HAP-1 (cell line): Measurements from ENCODE around the gene NCL.
"Not testable (repeated sequence)": the region's sequence is repeated elsewhere in the genome, so short reads cannot be mapped to it uniquely, and the experiment has no call there.

Experiments
- DNase-seq, 2 experiments: peaks; one replicate each; pipeline ENCODE4 v3.0.0-alpha.2; 2016 to 2020; ENCODE audit warnings: low spot score in 2 of 2
- H3K27me3 ChIP-seq: fragments of 250-450 bp; sonication (Bioruptor Pico); 2 replicates; pipeline ENCODE4 v1.5.1; 2020; ENCODE audit warnings: low read depth, mild to moderate bottlenecking, moderate library complexity
- H3K36me3 ChIP-seq: fragments of 250-450 bp; sonication (Bioruptor Pico); replicated peaks from 2 replicates; pipeline ENCODE4 v1.5.1; 2020; ENCODE audit warnings: mild to moderate bottlenecking
- H3K4me1 ChIP-seq: fragments of 250-450 bp; sonication (Bioruptor Pico); 2 replicates; pipeline ENCODE4 v1.5.1; 2020; ENCODE audit warnings: mild to moderate bottlenecking
- H3K4me3 ChIP-seq: fragments of 250-450 bp; sonication (Bioruptor Pico); 2 replicates; pipeline ENCODE4 v1.5.1; 2020; ENCODE audit warnings: mild to moderate bottlenecking, moderate library complexity
- H3K9me3 ChIP-seq: fragments of 250-450 bp; sonication (Bioruptor Pico); 2 replicates; pipeline ENCODE4 v1.5.1; 2020; ENCODE audit warnings: mild to moderate bottlenecking, moderate library complexity
- in situ Hi-C: fragments of 300-500 bp; cut with MboI; formaldehyde crosslinking; loops from 3 replicates; pipeline ENCODE4 v1.14.3; 2020; ENCODE audit warnings: low sequenced_read_pairs, inconsistent platforms, mixed read lengths

NCL gene

DNA sequence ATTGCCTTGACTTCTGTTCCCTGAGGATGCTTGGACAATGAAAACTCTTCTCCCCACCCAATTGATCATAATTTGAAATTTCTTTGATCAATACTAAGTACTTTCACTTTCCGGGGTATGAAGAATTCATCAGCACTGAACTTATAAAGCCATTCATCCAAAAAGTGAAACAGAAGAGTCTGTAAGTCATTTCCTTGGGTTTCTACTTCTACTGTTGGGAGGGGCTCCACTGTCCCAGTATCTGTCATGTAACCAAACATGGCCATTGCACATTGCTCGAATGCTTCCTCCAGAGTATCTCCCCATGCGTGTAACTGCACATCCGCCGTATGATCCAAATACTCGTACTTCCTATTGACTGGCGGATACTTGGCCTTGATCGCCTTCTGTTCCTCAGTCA, 30.3 kb downstream of the NCL start:
- in situ Hi-C loops, result loop anchor here (25.0 kb wide), 1 partner anchor 597 kb away; no protein-coding TSS in a partner anchor
- Histone ChIP-seq H3K4me1 (peaks cover 6% of the 10 kb centered on the region), H3K4me3 (no peak overlapping the region), H3K27me3 (no peaks in the 10 kb centered on the region), H3K9me3 (peaks cover 10% of the 10 kb centered on the region), H3K36me3 (no peaks in the 10 kb centered on the region)
- no peak for DNase-seq

DNA sequence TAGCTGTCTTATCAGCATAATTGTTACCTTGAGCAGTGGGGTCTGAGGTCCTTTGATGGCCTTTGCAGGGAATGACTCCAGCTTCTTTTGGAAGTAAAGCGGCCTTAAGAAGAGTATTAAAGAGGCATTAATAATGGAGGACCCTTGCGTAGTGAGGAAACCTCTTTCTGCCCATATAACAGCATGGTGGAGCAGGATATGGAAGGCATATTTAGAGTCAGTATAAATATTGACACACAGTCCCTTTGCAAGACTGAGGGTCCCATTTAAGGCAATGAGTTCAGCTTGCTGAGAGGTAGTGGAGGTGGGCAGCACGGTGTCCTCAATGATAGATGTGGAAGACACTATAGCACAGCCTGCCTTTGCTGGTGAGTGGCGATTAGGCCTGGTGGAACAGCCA, 32.7 kb downstream of the NCL start:
- H3K4me3 ChIP-seq, result no peak overlapping the region
- peaks cover 6% of the 10 kb centered on the region for H3K4me1 ChIP-seq
- H3K27me3 ChIP-seq, result no peaks in the 10 kb centered on the region
- no peaks in the 10 kb centered on the region for H3K36me3 ChIP-seq
- peaks cover 10% of the 10 kb centered on the region for H3K9me3 ChIP-seq
- in situ Hi-C loops, result loop anchor here (25.0 kb wide), 1 partner anchor 594 kb away; no protein-coding TSS in a partner anchor
- no peak for DNase-seq

DNA sequence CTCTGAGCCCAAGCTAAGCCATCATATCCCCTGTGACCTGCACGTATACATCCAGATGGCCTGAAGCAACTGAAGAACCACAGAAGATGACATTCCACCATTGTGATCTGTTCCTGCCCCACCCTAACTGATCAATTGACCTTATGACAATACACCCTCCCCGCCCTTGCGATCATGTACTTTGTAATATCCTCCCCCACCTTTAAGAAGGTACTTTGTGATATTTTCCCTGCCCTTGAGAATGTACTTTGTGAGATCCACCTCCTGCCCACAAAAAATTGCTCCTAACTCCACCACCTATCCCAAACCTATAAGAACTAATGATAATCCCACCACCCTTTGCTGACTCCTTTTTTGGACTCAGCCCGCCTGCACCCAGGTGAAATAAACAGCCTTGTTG, 33.8 kb downstream of the NCL start:
- in situ Hi-C loops, result loop anchor here (25.0 kb wide), 1 partner anchor 593 kb away; no protein-coding TSS in a partner anchor
- not testable (repeated sequence) for DNase-seq, H3K27me3 ChIP-seq, H3K9me3 ChIP-seq, H3K4me1 ChIP-seq, H3K36me3 ChIP-seq, H3K4me3 ChIP-seq

GRCh38 chr2:231429901-231430300, 34.4 kb downstream of the NCL start:
- Histone ChIP-seq H3K36me3 (no peaks in the 10 kb centered on the region), H3K27me3 (no peaks in the 10 kb centered on the region), H3K9me3 (peaks cover 10% of the 10 kb centered on the region), H3K4me3 (no peak overlapping the region), H3K4me1 (peaks cover 6% of the 10 kb centered on the region)
- no peak for DNase-seq
- in situ Hi-C loops, result loop anchor here (25.0 kb wide), 1 partner anchor 593 kb away; no protein-coding TSS in a partner anchor

DNA sequence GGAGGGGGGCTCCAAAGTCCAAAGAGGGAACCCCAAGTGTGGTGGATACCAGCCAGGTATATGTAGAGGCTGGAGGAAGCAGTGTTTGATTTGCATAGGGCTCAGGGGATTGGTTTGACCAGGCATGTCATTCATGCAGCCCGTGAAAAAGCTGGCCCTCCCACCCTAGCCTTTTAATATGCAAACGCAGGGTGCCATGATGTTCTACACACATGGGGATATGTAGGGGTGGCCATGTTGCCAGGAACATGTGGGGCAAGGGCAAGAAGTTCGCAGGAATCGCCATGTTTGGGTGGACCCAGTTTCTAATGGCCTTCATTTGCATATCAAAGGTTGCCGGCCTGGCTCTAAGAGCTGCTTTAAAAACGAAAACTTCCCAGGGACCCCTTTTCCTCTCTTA, 35.1 kb downstream of the NCL start:
- in situ Hi-C loops, result loop anchor here (25.0 kb wide), 1 partner anchor 592 kb away; no protein-coding TSS in a partner anchor
- H3K4me1 ChIP-seq, result peaks cover 6% of the 10 kb centered on the region
- H3K36me3 ChIP-seq, result no peaks in the 10 kb centered on the region
- peak in 1 of 2 experiments; percentile 42 for DNase-seq
- H3K9me3 ChIP-seq, result peaks cover 10% of the 10 kb centered on the region
- no peaks in the 10 kb centered on the region for H3K27me3 ChIP-seq
- no peak overlapping the region for H3K4me3 ChIP-seq

DNA sequence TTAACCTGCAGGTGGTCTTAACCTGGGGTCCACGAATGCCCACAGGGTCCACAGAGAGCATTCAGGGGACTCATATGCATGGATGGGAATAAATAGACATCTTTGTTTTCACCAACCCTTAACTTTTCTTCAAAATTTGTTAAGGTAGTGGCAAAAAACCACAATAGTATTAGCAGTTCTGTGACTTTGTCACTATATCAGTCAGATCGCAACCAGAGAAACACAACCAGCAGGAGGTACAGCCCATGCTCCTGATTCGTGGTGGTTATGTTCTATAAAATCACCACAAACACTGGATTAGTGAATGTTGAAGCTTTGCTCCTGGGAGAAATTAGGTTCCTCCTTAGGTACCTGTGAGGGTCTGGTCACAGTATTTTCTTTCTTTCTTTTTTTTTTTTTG, 37.2 kb downstream of the NCL start:
- in situ Hi-C loops, result loop anchor here (25.0 kb wide), 1 partner anchor 590 kb away; no protein-coding TSS in a partner anchor
- Histone ChIP-seq H3K4me1 (peaks cover 6% of the 10 kb centered on the region), H3K36me3 (no peaks in the 10 kb centered on the region), H3K4me3 (no peak overlapping the region), H3K9me3 (peaks cover 10% of the 10 kb centered on the region), H3K27me3 (no peaks in the 10 kb centered on the region)
- no peak for DNase-seq

DNA sequence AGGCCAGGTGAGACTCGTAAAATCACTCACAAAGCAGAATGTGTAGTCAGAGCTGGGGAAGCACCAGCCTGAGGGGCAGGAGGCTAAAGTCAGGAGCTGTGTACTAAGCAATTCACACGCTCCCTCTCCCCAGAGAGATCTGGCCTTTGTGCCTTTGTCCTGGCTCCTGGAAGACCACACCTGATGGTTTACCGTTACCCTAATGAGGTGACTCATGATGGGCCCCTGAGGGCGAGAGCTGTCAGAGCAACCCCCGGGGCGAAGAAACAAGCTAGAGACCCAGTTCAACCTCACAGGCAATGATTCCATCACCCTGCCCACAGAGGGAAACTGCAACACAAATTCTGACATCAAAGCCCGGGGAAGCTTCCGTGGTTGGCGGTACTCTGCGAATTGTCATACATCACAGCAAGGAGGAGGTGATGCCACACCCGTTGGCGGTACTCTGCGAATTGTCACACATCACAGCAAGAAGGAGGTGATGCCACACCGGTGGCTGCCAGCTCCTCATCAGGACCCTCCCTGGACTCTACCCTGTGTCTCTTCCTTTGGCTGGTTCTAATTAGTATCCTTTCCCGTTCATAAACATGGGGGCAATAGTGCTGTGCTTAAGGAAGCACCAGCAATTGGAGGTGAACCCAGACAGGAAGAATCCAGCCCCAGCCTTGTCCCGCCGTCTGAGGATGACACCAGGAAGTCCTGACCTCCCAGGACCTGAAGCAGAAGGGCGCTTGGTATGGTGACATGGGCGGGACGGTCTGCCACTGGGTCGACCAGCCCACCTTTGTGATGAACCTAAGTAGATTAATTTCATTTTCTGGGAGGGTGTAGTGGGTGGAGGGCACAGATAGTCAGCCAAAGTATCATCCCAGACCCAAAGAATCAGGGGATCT, 38.2 kb downstream of the NCL start:
- Histone ChIP-seq H3K27me3 (no peaks in the 10 kb centered on the region), H3K4me1 (peaks cover 6% of the 10 kb centered on the region), H3K4me3 (no peak overlapping the region), H3K36me3 (no peaks in the 10 kb centered on the region), H3K9me3 (peaks cover 10% of the 10 kb centered on the region)
- DNase-seq, result peak in 1 of 2 experiments; percentile 27
- in situ Hi-C loops, result loop anchor here (25.0 kb wide), 1 partner anchor 589 kb away; no protein-coding TSS in a partner anchor

GRCh38 chr2:231425291-231425810, 38.9 kb downstream of the NCL start:
- peaks cover 6% of the 10 kb centered on the region for H3K4me1 ChIP-seq
- no peak overlapping the region for H3K4me3 ChIP-seq
- DNase-seq, result no peak
- H3K36me3 ChIP-seq, result no peaks in the 10 kb centered on the region
- peaks cover 6% of the 10 kb centered on the region for H3K9me3 ChIP-seq
- in situ Hi-C loops, result loop anchor here (25.0 kb wide), 1 partner anchor 588 kb away; no protein-coding TSS in a partner anchor
- H3K27me3 ChIP-seq, result no peaks in the 10 kb centered on the region

DNA sequence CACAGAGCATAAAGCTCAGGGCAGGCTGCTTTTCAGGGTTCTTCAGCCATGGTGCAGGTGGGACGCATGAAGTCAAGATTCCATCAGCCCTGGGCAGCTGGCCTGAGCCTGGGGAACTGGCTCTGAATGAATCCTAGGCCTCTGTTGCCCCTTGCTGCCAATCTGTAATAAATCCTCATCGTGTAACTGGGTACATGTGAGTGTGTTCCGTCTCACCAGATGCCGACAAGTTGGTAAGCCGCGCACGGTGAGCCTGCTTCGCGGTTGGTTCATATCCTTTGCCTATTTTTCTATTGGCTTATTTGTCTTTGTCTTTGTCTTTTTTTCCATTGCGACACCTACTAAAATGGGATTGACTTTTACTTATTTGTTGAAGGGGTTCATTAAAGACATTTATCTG, 41.1 kb downstream of the NCL start:
- Histone ChIP-seq H3K9me3 (no peaks in the 10 kb centered on the region), H3K27me3 (no peaks in the 10 kb centered on the region), H3K4me1 (no peaks in the 10 kb centered on the region), H3K36me3 (no peaks in the 10 kb centered on the region), H3K4me3 (no peak overlapping the region)
- in situ Hi-C loops, result no loop called here
- DNase-seq, result no peak

GRCh38 chr2:231422056-231422455, 42.2 kb downstream of the NCL start:
- no peaks in the 10 kb centered on the region for H3K9me3 ChIP-seq
- no peaks in the 10 kb centered on the region for H3K4me1 ChIP-seq
- in situ Hi-C loops, result no loop called here
- no peak overlapping the region for H3K4me3 ChIP-seq
- H3K36me3 ChIP-seq, result no peaks in the 10 kb centered on the region
- no peak for DNase-seq
- H3K27me3 ChIP-seq, result no peaks in the 10 kb centered on the region

- Histone ChIP-seq H3K27me3 (no peaks in the 10 kb centered on the region), H3K4me3 (no peak overlapping the region), H3K9me3 (no peaks in the 10 kb centered on the region), H3K4me1 (no peaks in the 10 kb centered on the region), H3K36me3 (no peaks in the 10 kb centered on the region)
- in situ Hi-C loops, result no loop called here
- no peak for DNase-seq
Observed at GRCh38 chr2:231421051-231421580, 43.2 kb downstream of the NCL start.

- in situ Hi-C loops, result loop anchor here (10.0 kb wide), 1 partner anchor 114 kb away; no protein-coding TSS in a partner anchor
- no peak for DNase-seq
- no peak overlapping the region for H3K4me3 ChIP-seq
- no peaks in the 10 kb centered on the region for H3K27me3 ChIP-seq
- H3K9me3 ChIP-seq, result no peaks in the 10 kb centered on the region
- no peaks in the 10 kb centered on the region for H3K36me3 ChIP-seq
- peaks cover 3% of the 10 kb centered on the region for H3K4me1 ChIP-seq
Observed at GRCh38 chr2:231418820-231419640, 45.3 kb downstream of the NCL start.

DNA sequence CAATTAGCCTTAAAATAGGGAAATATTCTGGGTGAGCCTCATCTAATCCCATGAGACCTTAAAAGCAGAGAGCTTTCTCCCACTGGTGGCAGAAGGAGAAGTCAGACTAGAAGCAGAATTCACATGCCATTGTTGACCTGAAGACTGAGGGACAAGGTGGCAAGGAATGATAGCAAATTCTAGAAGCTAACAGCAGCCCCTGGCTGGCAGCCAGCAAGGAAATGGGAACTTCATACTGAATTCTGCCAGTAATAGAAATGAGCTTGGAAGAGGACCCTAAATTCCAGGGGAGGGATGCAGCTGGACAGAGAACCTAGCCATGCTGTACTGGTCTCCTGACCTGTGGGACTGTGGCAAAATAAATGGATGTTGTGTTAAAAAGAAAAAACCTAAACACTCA, 49.3 kb downstream of the NCL start:
- no peak for DNase-seq
- H3K36me3 ChIP-seq, result no peaks in the 10 kb centered on the region; the same call in 1 of the 2 replicates
- H3K4me1 ChIP-seq, result peaks cover 37% of the 10 kb centered on the region
- H3K9me3 ChIP-seq, result peaks cover 11% of the 10 kb centered on the region
- in situ Hi-C loops, result loop anchor here (10.0 kb wide), 1 partner anchor 110 kb away; no protein-coding TSS in a partner anchor
- no peak overlapping the region for H3K4me3 ChIP-seq
- no peaks in the 10 kb centered on the region for H3K27me3 ChIP-seq
